Stimulated activated CD8-positive, alpha-beta memory T cell treated with anti-CD3 and anti-CD28 coated beads, Interleukin-7, amount 100 ng/mL, for 1 hour (primary cell): Measurements from ENCODE around the gene PPARG.
"Not testable (repeated sequence)": the region's sequence is repeated elsewhere in the genome, so short reads cannot be mapped to it uniquely, and the experiment has no call there.

Experiments used
- DNase-seq, 2 donors: peaks; one replicate each; pipeline ENCODE4 v3.0.0-alpha.2; 2020; ENCODE audit warnings: low read depth in 2 of 2

The PPARG gene

DNA sequence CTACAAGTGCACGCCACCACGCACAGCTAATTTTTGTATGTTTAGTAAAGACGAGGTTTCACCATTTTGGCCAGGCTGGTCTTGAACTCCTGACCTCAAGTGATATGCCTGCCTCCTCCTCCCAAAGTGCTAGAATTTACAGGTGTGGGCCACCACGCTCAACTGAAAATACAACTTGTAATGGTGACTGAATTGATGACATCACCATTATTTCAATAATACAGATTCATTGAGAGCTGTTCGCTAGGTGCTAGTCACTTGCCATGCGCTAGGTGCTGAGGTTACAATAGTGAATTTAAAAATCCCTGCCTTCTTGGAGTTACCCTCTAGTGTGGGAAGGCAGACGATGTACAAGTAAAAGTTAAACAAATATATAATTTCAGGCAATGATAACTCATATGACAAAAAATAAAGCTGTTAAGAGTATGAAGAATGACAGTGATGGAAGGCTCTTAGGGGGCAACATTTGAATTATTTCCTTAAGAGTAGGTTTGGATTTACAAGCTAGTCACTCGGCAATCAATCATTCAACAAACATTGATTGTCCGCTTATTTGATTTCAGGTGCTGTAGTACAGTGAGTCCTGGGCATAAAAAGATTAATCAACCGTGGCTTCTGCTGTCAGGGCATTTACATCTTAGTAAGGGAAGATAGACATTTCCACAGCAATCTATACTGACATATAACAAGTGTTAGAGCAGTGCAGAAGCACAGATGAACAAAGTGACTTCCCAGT, 9.1 kb upstream of the PPARG start:
- no peak for DNase-seq

- DNase-seq: no peak
These were observed 8.5 kb upstream of the PPARG start for GRCh38 chr3:12280357-12280806.

DNA sequence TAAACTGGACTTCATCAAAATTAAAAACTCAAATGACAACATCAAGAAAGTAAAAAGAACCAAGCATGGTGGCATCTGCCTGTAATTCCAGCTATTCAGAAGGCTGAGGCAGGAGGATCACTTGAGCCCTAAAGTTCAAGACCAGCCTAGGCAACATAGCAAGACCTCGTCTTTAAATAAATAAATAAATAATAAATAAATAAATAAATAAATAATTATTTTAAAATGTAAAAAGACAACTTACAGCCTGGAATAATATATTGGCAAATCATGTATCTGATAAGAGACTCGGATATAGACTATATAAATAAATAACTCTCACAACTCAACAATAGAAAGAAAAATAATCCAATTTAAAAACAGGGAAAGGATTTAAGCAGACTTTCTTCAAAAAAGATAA, 4.3 kb upstream of the PPARG start:
- no peak for DNase-seq

- no peak for DNase-seq
These were observed 3.8 kb upstream of the PPARG start for GRCh38 chr3:12285003-12285555.

GRCh38 chr3:12285779-12286178, 3.1 kb upstream of the PPARG start:
- DNase-seq: not testable (repeated sequence)

DNA sequence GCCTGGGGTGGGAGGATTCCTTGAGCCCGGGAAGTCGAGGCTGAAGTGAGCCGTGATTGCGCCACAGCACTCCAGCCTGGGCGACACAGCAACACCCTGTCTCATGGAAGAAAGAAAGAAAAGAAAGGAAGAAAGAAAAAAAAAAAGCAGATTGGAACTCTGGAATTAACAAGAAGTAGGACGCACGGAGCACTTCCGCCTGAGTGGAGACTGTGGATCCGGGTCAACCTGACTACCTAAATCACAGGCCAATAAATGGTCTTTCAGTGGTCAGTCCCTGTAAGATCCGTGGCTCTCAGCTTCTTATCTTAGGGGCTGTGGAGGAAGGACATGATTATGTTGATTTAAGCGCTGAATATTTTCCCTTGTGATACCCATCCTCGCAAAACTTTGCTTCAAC, 2.4 kb upstream of the PPARG start:
- DNase-seq: no peak

DNA sequence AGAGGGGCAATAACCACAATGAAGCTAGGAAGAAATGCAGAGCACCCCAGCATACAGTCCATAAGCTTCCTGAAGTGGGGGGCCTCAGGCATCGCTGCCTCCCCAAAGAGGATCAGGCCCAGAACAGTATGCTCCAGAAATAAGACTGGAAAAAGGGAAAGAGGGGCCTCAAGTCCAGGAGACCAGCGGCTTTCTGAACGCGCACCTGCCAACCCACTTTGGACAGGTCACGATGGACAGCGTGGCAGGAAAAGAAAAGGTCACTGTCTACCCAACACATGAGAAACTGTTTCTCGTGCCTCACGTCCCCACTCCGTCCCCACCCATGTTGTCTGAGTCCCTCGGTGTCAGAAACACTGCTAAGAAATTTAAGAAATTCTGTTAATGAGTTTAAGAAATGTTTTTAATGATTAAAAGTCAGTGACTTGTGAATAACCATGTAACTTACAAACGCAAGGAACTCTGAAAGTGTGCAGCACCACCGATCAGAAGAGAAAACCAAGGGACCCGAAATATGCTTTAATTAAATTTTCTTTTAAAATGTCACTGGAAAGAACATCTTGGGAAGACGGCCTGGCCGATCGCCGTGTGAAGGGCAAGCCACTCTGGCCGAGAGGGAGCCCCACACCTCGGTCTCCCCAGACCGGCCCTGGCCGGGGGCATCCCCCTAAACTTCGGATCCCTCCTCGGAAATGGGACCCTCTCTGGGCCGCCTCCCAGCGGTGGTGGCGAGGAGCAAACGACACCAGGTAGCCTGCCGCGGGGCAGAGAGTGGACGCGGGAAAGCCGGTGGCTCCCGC, 1.7 kb upstream of the PPARG start:
- DNase-seq: no peak

GRCh38 chr3:12287727-12288181, 1.1 kb upstream of the PPARG start:
- no peak for DNase-seq

DNA sequence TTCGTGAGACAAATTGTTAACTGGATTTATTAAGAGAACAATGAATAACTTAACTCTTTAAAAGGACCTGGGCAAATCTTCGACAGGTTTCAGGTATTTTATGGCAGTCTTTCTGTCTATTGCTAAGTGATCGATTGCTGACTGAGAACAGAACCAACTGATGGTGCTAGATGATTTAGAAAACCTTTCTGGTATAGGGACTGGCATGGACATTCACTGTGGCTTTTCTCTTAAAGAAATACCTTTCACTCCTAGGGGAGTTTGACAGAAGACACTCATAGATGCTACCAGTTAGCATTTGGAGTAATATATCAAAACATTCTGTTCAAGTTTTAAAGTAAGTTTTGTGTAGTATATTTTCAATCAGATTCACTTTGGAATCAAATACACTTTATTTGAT, 654 bp downstream of the PPARG start:
- DNase-seq: no peak

DNA sequence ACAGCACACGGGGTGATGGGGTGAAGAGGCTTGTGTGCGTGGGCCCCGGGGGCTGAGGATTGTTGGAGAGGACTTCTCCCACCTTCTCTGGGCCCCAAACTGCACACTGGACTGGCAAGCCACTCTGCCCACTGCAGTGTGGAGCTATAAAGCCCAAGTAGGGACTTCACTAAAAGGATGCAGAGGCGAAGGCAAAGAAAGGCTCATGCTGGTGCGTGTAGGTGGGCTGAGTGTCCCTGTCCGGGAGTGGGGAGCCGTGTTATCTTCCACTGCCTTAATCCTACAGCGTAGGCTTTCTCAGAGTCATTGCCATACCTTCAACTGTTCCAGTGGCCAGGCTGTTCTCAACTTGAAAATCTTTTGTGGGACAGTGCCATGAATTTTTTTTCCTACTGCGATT, 3.9 kb downstream of the PPARG start:
- no peak for DNase-seq

DNA sequence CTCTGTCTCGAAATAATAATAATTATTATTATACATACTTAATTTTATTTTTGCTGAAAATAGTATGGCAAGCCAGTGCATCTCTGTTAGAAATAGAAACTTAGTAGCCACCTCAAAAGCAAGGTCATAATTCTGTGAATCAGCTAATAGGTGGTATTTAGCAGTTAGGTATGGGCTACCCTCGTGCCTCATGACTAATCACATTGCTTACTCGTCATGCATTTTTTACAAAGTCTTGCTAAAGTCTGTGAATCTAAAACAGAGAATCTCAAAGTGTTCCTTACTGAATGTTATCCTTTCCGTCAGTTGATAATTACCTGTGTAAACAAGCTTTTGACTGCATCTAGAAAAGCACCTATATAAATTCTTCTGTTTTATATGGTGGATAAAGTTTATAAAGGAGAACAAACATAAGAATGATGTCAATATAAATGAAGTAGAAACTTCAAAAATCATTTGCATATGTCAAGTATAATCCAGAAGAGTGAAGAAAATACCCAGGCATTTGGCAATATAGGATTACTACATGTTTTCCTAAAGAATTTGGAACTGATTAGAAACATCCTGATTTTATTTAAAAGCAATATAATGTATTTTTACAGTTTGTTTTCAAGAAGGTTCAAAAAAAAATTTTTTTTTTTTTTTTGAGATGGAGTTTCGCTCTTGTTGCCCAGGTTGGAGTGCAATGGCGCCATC, 6.2 kb downstream of the PPARG start:
- DNase-seq: no peak

DNA sequence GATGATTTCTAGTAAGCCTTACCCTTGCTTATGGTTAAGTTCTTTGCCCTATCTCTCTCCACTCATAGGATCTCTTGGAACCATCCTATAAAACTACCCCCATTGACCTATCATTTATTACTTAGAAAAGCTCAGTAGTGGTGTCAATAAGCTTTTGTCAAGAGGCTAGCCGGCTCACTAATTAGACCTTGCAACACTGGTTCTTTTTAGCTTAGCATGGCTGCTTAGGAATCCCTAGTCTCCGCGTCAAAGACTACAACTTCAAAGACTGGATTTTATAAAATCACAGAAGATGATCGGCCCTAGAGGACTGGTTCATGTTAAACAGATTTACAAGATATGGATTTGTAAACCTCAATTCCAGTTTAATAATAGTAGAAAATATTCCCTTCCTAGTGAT, 7.6 kb downstream of the PPARG start:
- DNase-seq: no peak

GRCh38 chr3:12299026-12299425, 10.2 kb downstream of the PPARG start:
- DNase-seq: no peak

DNA sequence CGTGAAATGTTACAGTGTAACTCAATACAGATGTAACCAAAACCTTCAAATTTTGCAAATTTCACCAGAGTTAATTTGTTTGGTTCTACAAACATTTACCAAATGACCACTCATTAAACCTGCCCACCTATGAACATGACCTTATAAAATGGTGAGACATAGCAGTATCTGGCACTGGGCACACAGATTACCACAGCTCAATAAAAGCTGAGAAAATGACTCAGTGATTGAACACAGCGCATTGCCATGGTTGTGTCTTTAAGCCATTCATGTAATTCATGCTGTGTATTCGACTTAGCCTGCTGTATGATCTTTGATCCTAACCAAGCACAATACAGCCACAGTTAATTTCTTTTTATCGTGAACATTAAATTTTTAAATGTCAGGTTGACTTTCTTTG, 11.3 kb downstream of the PPARG start:
- DNase-seq: no peak

GRCh38 chr3:12301031-12301430, 12.2 kb downstream of the PPARG start:
- no peak for DNase-seq

DNA sequence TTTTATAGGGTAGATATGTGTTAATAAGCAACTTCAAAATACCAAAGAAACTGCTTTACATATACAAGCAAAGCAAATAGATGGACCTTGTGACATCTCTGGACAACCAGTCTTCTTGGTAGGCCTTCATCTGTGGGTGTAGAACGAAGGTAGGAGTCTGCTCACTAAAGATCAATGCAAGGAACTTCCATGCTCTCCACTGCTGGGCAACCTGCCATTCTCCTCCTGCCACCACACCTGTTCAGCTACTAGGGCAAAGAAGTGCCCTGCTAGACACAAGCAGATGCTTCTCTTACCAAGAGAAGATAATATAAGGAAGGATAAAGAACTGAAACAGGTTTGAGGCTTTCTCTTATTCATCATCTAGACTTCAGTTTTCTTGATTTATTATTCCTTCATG, 12.6 kb downstream of the PPARG start:
- no peak for DNase-seq

GRCh38 chr3:12302564-12302963, 13.7 kb downstream of the PPARG start:
- no peak for DNase-seq

- no peak for DNase-seq
These were observed 14.7 kb downstream of the PPARG start for GRCh38 chr3:12303534-12303933.

GRCh38 chr3:12303993-12304392, 15.1 kb downstream of the PPARG start:
- DNase-seq: no peak

DNA sequence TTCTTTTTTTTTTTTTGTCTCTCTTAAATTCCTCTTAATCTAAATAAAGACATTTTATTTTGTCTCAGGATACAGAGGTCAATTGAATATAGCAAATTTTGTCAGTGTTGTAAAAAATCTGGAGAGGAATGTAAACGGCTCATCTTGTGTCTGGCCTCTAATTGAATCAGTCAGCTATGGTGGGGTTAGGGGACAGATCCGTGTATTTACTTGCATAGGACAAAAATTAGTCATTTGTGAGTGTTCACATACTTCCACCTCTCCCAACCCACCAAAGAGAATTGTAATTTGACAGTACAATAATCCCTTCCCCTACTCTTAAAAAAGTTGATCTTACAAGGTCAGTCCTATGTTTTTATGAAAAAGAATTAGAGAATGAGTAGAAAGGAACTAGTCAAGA, 18.3 kb downstream of the PPARG start:
- DNase-seq: no peak

GRCh38 chr3:12308517-12308916, 19.6 kb downstream of the PPARG start:
- DNase-seq: no peak

DNA sequence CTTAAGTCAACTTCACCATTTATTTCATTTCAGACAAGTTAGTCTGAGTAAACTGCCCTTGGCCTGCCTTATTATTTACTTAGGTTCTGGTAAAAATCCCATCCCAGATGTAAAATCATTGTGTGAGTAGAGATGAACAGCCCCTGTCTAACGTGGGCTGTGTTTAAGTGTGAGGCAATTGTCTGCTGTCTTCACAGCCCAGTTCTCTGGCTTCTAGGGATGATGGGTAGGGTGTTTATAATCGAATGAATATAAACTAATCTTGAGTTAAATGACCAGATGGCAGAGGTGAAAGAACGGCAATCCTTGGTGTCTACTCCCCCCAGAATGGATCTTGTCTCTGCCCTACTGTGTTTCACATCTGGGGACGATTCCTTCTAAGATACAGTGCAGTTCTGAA, 20.8 kb downstream of the PPARG start:
- no peak for DNase-seq
